GM18511 (cell line): ENCODE results near the gene SPAG16.

Experiments
- ATAC-seq: cut with Tn5 transposase; IDR thresholded peaks from one replicate; pipeline ENCODE4 v1.9.1; 2021; ENCODE audit warnings: mild to moderate bottlenecking, moderate library complexity; ENCODE audit not compliant: unreplicated experiment

SPAG16 gene

GRCh38 chr2:213284105-213285090 is at the start of gene SPAG16:
TSS of gene SPAG16 (plus strand) at chr2:213284464.
- peak; percentile 99 for ATAC-seq

- ATAC-seq, result no peak
Measured at GRCh38 chr2:213234641-213235040, 49.6 kb upstream of the SPAG16 start.

- ATAC-seq, result no peak
Measured at GRCh38 chr2:213235741-213236140, 48.5 kb upstream of the SPAG16 start.

GRCh38 chr2:213237251-213237650 is 47.0 kb upstream of the SPAG16 start:
- no peak for ATAC-seq

GRCh38 chr2:213237787-213238186 is 46.5 kb upstream of the SPAG16 start:
- no peak for ATAC-seq

DNA sequence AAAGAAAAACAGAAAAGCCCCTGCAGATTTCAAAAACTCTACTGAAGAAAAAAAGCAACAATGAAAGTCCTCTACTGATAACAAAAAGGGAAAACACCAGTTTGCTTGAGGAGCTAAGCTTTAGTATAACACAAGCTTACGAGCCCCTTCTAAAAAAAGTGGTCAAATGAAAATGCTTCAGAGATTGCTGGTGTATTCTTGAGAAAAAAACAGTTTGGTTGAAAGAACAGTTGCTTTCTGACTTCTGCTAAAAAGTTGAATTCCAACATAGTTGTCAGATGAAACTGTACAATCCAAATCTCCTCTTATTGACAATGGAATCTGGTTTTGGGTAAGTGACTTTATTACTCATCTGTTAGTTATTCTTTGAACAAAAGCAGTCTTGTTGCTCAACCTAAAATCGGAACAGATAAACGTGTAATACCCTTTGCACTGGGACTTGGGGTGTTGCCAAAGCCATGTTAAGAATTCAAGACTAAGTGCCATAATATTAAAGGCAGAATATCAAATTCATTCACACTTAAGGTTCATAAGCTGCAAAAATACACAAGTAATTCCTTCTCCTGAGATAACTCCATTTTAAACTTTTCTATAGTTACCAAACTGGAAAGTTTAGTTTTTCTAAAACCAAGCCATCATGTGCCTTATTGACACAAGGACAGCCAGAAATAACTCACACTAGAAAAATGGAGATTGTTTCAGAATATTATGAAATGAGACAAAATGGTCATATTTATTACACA is 45.3 kb upstream of the SPAG16 start:
- ATAC-seq, result peak; percentile 48

DNA sequence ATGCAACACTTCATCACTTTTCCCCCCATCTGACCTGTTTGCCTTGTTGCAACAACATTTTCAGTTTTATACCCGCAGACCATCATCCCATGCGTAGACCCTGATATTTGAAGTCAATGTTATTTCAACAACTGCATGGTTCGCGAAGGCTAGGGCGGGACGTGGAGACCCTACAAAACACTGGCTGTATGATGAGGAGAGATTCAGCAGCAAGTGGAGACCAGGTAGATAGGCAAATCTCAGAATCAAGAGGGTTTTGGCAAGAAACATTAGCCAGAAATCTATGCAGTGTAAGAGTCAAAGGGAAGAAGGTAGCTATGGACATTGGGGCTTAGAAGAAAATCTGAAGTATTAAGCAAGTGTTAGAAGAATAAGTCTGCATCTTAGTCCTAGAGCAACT is 42.4 kb upstream of the SPAG16 start:
- ATAC-seq, result no peak

GRCh38 chr2:213242653-213243052 is 41.6 kb upstream of the SPAG16 start:
- ATAC-seq, result no peak

GRCh38 chr2:213243189-213244044 is 40.8 kb upstream of the SPAG16 start:
- peak; percentile 35 for ATAC-seq

DNA sequence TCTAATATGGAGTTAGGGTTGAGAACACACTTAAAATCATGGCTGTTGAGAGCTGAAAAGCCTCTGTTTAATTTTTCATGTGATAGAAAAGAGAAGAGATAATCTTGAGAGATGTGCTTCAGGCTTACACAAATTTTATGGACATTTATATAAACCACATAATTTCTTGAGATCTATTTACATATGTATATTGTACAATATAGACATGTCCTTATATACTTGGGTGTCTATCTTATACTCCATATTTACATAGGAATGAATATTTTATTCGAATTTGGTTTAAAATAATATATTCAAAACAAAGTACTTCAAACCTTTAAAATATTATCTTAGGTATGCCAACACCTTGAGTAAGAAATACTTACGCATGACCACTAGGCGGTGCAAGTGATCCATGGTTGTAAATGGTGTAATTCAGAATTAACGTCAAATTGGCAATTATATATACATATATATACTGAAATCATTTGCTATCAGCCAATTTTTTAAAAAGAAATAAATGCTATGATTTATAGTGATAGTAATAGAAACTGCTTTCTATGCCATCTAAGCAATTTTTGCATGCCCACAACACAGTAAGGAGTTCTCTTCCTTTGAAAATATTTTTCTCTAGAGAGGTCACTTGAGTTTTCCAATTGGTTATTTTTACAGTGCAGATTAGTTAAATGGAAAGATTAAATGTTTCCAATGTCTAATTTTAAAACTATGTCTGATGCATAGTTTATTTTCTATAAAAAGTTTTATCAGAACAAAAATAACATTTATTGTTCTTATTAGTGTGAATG is 37.6 kb upstream of the SPAG16 start:
- ATAC-seq, result peak; percentile 34

GRCh38 chr2:213247566-213247965 is 36.7 kb upstream of the SPAG16 start:
- ATAC-seq, result no peak

DNA sequence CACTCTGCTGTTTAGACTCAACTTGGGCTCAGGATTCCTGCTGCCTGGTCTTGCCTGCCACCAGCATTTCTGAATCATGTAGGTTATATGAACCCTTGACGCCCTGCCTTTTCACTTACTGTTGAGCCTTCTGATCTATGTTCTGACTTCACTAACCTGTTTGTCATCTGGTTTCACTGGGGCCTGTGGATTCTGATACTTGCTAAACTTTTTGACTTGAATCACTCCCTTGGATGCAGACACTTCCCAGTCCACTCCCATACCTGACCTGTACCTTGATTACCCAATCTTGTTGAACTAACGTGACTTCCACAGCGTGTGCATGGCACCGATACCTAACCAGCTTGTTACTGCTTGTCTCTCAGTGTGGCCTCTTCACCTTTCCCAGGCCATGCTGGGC is 35.6 kb upstream of the SPAG16 start:
- ATAC-seq, result no peak

DNA sequence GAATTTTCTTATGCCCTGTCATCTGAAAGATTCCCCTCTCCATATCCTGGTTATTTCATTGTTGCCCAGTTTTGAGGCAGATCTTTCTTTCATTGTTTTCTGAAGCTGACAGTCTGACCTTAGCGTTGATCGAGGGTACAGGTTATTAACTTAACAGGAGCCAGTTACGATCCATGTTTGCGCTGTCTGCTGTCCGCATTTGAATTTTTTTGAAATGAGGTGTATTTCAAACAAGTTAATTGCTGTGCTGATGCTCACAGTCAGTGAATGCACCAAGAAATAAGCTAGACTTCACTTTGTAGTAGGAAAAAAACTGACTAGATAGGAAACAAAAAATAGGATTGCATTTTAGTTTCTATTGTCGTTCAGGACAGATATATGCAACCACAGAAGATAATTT is 34.8 kb upstream of the SPAG16 start:
- no peak for ATAC-seq

DNA sequence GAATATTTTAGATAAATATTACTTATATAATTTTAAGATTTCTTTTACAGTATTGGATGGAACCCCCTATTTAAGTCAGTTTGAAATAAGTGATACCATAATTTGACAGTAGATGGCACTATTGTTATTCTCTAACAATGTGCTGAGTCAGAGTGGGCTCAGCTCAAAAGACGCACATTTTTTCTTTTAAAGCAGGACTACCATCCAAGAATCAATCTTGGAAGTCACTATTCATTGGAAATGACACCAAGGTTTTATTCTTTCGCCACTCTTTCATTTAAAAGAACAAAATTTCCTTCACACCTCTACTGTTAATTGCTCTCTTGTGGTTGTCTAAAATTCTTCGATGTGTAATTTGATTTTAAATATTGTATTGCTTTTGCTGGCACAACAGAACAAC is 32.6 kb upstream of the SPAG16 start:
- peak; percentile 82 for ATAC-seq

DNA sequence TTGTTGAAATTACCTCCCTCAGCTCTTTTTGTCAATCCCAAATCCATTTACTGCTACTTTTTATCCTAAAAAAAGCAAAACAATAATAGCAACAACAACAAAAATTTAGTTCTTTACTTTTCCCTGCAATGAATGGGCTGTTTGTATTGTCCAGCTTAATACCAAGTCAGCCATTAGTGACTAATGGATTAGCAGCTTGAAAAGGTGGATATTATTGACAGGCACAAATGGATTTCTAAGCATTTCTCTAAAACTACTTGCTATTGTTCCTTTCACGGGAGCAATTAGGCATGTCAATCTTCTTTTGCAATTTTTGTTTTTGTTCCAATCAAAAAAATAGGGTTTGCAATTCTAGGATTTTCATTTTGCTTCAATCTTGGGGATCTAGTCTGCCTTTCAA is 32.1 kb upstream of the SPAG16 start:
- ATAC-seq, result no peak

GRCh38 chr2:213253162-213253561 is 31.1 kb upstream of the SPAG16 start:
- no peak for ATAC-seq

DNA sequence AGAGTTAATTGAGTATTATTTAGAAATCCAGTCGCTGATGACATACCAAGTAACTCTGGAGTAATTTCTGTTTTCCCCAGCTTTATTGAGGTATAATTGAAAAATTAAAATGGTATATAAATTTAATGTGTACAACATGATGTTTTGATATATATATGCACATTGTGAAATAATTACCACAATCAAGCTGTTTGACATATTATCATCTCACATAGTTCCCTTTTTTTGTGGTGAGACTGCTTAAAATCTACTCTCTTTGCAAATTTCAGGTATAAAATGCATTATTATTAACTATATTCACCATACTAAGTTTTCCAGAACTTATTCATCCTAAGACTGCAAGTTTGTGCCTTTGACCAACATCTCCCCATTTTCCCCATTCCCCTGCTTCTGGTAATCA is 25.0 kb upstream of the SPAG16 start:
- ATAC-seq, result no peak

GRCh38 chr2:213261237-213261636 is 23.0 kb upstream of the SPAG16 start:
- no peak for ATAC-seq

GRCh38 chr2:213261715-213262114 is 22.5 kb upstream of the SPAG16 start:
- ATAC-seq, result no peak

GRCh38 chr2:213265679-213266078 is 18.6 kb upstream of the SPAG16 start:
- no peak for ATAC-seq
